Duodenal mucosa (tissue), 2 donors: ENCODE results near the gene ITPKB.

Experiments
- H3K27ac ChIP-seq: one replicate; pipeline ENCODE4 v1.7.0; 2013; ENCODE audit warnings: low read depth, low read length
- H3K27me3 ChIP-seq, 2 donors: one replicate each; pipeline ENCODE4 v1.7.0; 2013; ENCODE audit warnings: low read length in 2 of 2, control low read depth in 1 of 2; ENCODE audit not compliant: insufficient read depth in 2 of 2, control insufficient read depth in 1 of 2
- H3K36me3 ChIP-seq, 2 donors: one replicate each; pipeline ENCODE4 v1.7.0; 2013; ENCODE audit warnings: low read length in 2 of 2, control low read depth in 1 of 2; ENCODE audit not compliant: insufficient read depth in 2 of 2, control insufficient read depth in 1 of 2
- H3K4me1 ChIP-seq, 2 donors: one replicate each; pipeline ENCODE4 v1.7.0; 2013; ENCODE audit warnings: low read length in 2 of 2, control low read depth in 1 of 2; ENCODE audit not compliant: insufficient read depth in 2 of 2, control insufficient read depth in 1 of 2
- H3K4me3 ChIP-seq, 2 donors: one replicate each; pipeline ENCODE4 v1.7.0; 2013; ENCODE audit warnings: low read length in 2 of 2, low read depth in 1 of 2
- H3K9ac ChIP-seq, 2 donors: one replicate each; pipeline ENCODE4 v1.7.0; 2013; ENCODE audit warnings: low read length in 2 of 2, low read depth in 1 of 2
- H3K9me3 ChIP-seq, 2 donors: one replicate each; pipeline ENCODE4 v1.7.0; 2013; ENCODE audit warnings: low read length in 2 of 2, control low read depth in 1 of 2; ENCODE audit not compliant: control insufficient read depth in 1 of 2

Gene ITPKB

GRCh38 chr1:226708967-226709396 lies 30.1 kb downstream of the ITPKB start:
- peak overlapping the region in 1 of 2 donors; percentile 45 for H3K9ac ChIP-seq
- peaks cover 4 to 7% of the 10 kb centered on the region in 2 donors for H3K36me3 ChIP-seq
- H3K4me3 ChIP-seq, result no peak overlapping the region
- H3K9me3 ChIP-seq, result no peaks in the 10 kb centered on the region
- peaks cover 43 to 48% of the 10 kb centered on the region in 2 donors for H3K4me1 ChIP-seq
- no peaks in the 10 kb centered on the region for H3K27me3 ChIP-seq
- no peak overlapping the region for H3K27ac ChIP-seq

GRCh38 chr1:226708342-226708780 lies 30.7 kb downstream of the ITPKB start:
- Histone ChIP-seq H3K4me3 (no peak overlapping the region), H3K9ac (peak overlapping the region in 1 of 2 donors; percentile 45), H3K36me3 (peaks cover 3 to 6% of the 10 kb centered on the region in 2 donors), H3K4me1 (peaks cover 46 to 53% of the 10 kb centered on the region in 2 donors), H3K27ac (no peak overlapping the region), H3K9me3 (no peaks in the 10 kb centered on the region), H3K27me3 (no peaks in the 10 kb centered on the region)

GRCh38 chr1:226706684-226707083 lies 32.4 kb downstream of the ITPKB start:
- Histone ChIP-seq H3K27me3 (no peaks in the 10 kb centered on the region), H3K9me3 (no peaks in the 10 kb centered on the region), H3K9ac (no peak overlapping the region), H3K27ac (no peak overlapping the region), H3K4me1 (peaks cover 45 to 51% of the 10 kb centered on the region in 2 donors), H3K4me3 (no peak overlapping the region), H3K36me3 (peaks cover 3 to 6% of the 10 kb centered on the region in 2 donors)

- Histone ChIP-seq H3K4me1 (peaks cover 32 to 35% of the 10 kb centered on the region in 2 donors), H3K9ac (peak overlapping the region; percentile 15 to 92), H3K9me3 (no peaks in the 10 kb centered on the region), H3K36me3 (peaks cover 3 to 6% of the 10 kb centered on the region in 2 donors), H3K27me3 (no peaks in the 10 kb centered on the region), H3K4me3 (peak overlapping the region; percentile 83 to 85), H3K27ac (no peak overlapping the region)
Measured at GRCh38 chr1:226704169-226704937, 34.7 kb downstream of the ITPKB start.

GRCh38 chr1:226702957-226703831 lies 35.9 kb downstream of the ITPKB start:
- H3K27ac ChIP-seq, result peak overlapping the region; percentile 88
- H3K9me3 ChIP-seq, result no peaks in the 10 kb centered on the region
- H3K9ac ChIP-seq, result peak overlapping the region; percentile 85 to 92
- peak overlapping the region; percentile 83 to 85 for H3K4me3 ChIP-seq
- H3K4me1 ChIP-seq, result peaks cover 20 to 23% of the 10 kb centered on the region in 2 donors
- no peaks in the 10 kb centered on the region for H3K27me3 ChIP-seq
- peaks cover 3 to 12% of the 10 kb centered on the region in 2 donors for H3K36me3 ChIP-seq

GRCh38 chr1:226702318-226702956 lies 36.6 kb downstream of the ITPKB start:
- Histone ChIP-seq H3K27ac (peak overlapping the region; percentile 88), H3K9ac (peak overlapping the region; percentile 85 to 92), H3K4me3 (peak overlapping the region; percentile 83 to 85), H3K9me3 (no peaks in the 10 kb centered on the region), H3K4me1 (peaks cover 16 to 20% of the 10 kb centered on the region in 2 donors), H3K36me3 (peaks cover 3 to 12% of the 10 kb centered on the region in 2 donors), H3K27me3 (no peaks in the 10 kb centered on the region)

GRCh38 chr1:226700861-226701260 lies 38.2 kb downstream of the ITPKB start:
- Histone ChIP-seq H3K27ac (no peak overlapping the region), H3K9ac (no peak overlapping the region)

GRCh38 chr1:226699166-226699565 lies 39.9 kb downstream of the ITPKB start:
- Histone ChIP-seq H3K27me3 (no peaks in the 10 kb centered on the region), H3K9me3 (no peaks in the 10 kb centered on the region), H3K36me3 (peaks cover 0 to 6% of the 10 kb centered on the region in 2 donors), H3K4me3 (no peak overlapping the region), H3K27ac (no peak overlapping the region), H3K4me1 (peaks cover 25 to 29% of the 10 kb centered on the region in 2 donors), H3K9ac (no peak overlapping the region)

More at GRCh38 chr1:226700861-226701260, 38.2 kb downstream of the ITPKB start:
- Histone ChIP-seq H3K4me1 (peaks cover 25 to 29% of the 10 kb centered on the region in 2 donors), H3K36me3 (peaks cover 3 to 12% of the 10 kb centered on the region in 2 donors), H3K4me3 (no peak overlapping the region), H3K9me3 (no peaks in the 10 kb centered on the region), H3K27me3 (no peaks in the 10 kb centered on the region)

- Histone ChIP-seq H3K27me3 (no peaks in the 10 kb centered on the region), H3K4me3 (no peak overlapping the region), H3K27ac (no peak overlapping the region), H3K36me3 (peaks cover 0 to 6% of the 10 kb centered on the region in 2 donors), H3K9me3 (no peaks in the 10 kb centered on the region), H3K4me1 (peaks cover 21 to 27% of the 10 kb centered on the region in 2 donors), H3K9ac (no peak overlapping the region)
Measured at GRCh38 chr1:226698659-226699058, 40.4 kb downstream of the ITPKB start.
